ENCODE data around the gene EVC2. TPM values are rescaled to one million over a fixed set of nuclear protein-coding genes. Genes with fewer than 3 reads are reported as not detected.

Gene EVC2
- total RNA-seq, 1 donor from 2014 or later = 16.9 TPM

GRCh38 chr4:5701971-5702370 lies 6.4 kb downstream of the EVC2 start:
- Mint-ChIP-seq H3K27me3 (ENCODE audit: low read depth) (no peaks in the 10 kb centered on the region), H3K4me3 (no peak overlapping the region), H3K4me1 (peaks cover 6% of the 10 kb centered on the region), H3K9me3 (peaks cover 19% of the 10 kb centered on the region), H3K36me3 (peaks cover 51% of the 10 kb centered on the region), H3K27ac (no peak overlapping the region)
- no peak for TF ChIP-seq CTCF (IDR thresholded peaks at IDR 0.05; ENCODE audit: unreplicated experiment)
- no peak for DNase-seq (ENCODE audit: low spot score in 2 of 2, unreplicated experiment in 2 of 2)

GRCh38 chr4:5700459-5700858 lies 7.9 kb downstream of the EVC2 start:
- Mint-ChIP-seq H3K27me3 (ENCODE audit: low read depth) (no peaks in the 10 kb centered on the region), H3K4me1 (no peaks in the 10 kb centered on the region), H3K36me3 (peaks cover 53% of the 10 kb centered on the region), H3K4me3 (no peak overlapping the region), H3K27ac (no peak overlapping the region), H3K9me3 (peaks cover 19% of the 10 kb centered on the region)
- TF ChIP-seq CTCF (IDR thresholded peaks at IDR 0.05; ENCODE audit: unreplicated experiment) = no peak
- no peak for DNase-seq (ENCODE audit: low spot score in 2 of 2, unreplicated experiment in 2 of 2)

GRCh38 chr4:5696341-5696740 lies 12.0 kb downstream of the EVC2 start:
- Mint-ChIP-seq H3K27me3 (ENCODE audit: low read depth) (no peaks in the 10 kb centered on the region), H3K9me3 (no peaks in the 10 kb centered on the region), H3K36me3 (peaks cover 27% of the 10 kb centered on the region), H3K4me1 (no peaks in the 10 kb centered on the region), H3K27ac (no peak overlapping the region), H3K4me3 (no peak overlapping the region)
- no peak for DNase-seq (ENCODE audit: low spot score in 2 of 2, unreplicated experiment in 2 of 2)
- no peak for TF ChIP-seq CTCF (IDR thresholded peaks at IDR 0.05; ENCODE audit: unreplicated experiment)

GRCh38 chr4:5693871-5694270 lies 14.5 kb downstream of the EVC2 start:
- no peaks in the 10 kb centered on the region for H3K27me3 Mint-ChIP-seq (ENCODE audit: low read depth)
- H3K27ac Mint-ChIP-seq = no peak overlapping the region
- no peak overlapping the region for H3K4me3 Mint-ChIP-seq
- no peak for TF ChIP-seq CTCF (IDR thresholded peaks at IDR 0.05; ENCODE audit: unreplicated experiment)
- no peaks in the 10 kb centered on the region for H3K4me1 Mint-ChIP-seq
- no peak for DNase-seq (ENCODE audit: low spot score in 2 of 2, unreplicated experiment in 2 of 2)
- no peaks in the 10 kb centered on the region for H3K9me3 Mint-ChIP-seq
- peaks cover 29% of the 10 kb centered on the region for H3K36me3 Mint-ChIP-seq

- no peak for TF ChIP-seq CTCF (IDR thresholded peaks at IDR 0.05; ENCODE audit: unreplicated experiment)
- Mint-ChIP-seq H3K4me1 (no peaks in the 10 kb centered on the region), H3K36me3 (peaks cover 28% of the 10 kb centered on the region)
Measured at GRCh38 chr4:5691491-5692132, 16.7 kb downstream of the EVC2 start.

GRCh38 chr4:5689065-5689464 lies 19.3 kb downstream of the EVC2 start:
- peaks cover 44% of the 10 kb centered on the region for H3K36me3 Mint-ChIP-seq
- peaks cover 4% of the 10 kb centered on the region for H3K9me3 Mint-ChIP-seq
- H3K4me3 Mint-ChIP-seq = no peak overlapping the region
- no peak for TF ChIP-seq CTCF (IDR thresholded peaks at IDR 0.05; ENCODE audit: unreplicated experiment)
- H3K27me3 Mint-ChIP-seq (ENCODE audit: low read depth) = no peaks in the 10 kb centered on the region
- no peak overlapping the region for H3K27ac Mint-ChIP-seq
- DNase-seq (ENCODE audit: low spot score in 2 of 2, unreplicated experiment in 2 of 2) = no peak
- no peaks in the 10 kb centered on the region for H3K4me1 Mint-ChIP-seq

More at GRCh38 chr4:5691491-5692132, 16.7 kb downstream of the EVC2 start:
- no peak overlapping the region for H3K4me3 Mint-ChIP-seq
- no peak for DNase-seq (ENCODE audit: low spot score in 2 of 2, unreplicated experiment in 2 of 2)
- H3K9me3 Mint-ChIP-seq = no peaks in the 10 kb centered on the region
- H3K27me3 Mint-ChIP-seq (ENCODE audit: low read depth) = no peaks in the 10 kb centered on the region
- no peak overlapping the region for H3K27ac Mint-ChIP-seq
